IPS-NIHi11 (cell line): ENCODE measurements around the gene JAM3.

ENCODE experiments used
- DNase-seq: peaks from one replicate; pipeline ENCODE4 v3.0.0; 2012; ENCODE audit warnings: mixed read lengths, low spot score

Gene JAM3

DNA sequence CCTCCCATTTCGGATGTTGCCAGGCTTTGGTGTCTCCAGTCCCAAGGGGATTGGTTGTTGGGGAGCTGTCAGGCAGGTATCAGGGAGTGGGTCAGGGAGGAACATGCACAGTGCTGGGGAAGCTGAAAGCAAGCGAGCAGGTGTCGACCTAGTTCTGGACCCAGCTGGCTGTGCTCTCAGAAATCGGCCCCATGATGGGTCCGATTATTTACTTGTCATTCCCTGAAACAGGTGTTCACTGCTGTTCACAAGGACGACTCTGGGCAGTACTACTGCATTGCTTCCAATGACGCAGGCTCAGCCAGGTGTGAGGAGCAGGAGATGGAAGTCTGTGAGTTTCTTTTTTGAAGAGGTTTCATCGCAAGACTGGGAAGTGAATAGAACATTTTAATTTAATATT is 76.8 kb downstream of the JAM3 start:
- no peak for DNase-seq

DNA sequence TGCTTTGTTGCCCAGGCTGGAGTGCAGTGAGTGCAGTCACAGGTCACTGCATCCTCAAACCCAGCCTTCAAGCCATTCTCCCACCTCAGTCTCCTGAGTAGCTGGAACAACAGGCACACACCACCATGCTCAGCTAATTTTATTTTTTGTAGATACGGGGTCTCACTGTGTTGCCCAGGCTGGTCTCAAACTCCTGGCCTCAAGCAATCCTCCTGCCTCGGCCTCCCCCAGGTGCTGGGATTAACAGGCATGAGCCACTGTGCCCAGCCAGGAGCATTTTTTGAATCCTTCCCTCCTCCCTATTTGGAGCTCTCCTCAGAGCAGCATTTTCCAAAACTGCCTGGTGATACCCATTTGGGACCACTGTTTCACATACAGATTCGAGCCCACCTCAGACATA is 77.7 kb downstream of the JAM3 start:
- no peak for DNase-seq

DNA sequence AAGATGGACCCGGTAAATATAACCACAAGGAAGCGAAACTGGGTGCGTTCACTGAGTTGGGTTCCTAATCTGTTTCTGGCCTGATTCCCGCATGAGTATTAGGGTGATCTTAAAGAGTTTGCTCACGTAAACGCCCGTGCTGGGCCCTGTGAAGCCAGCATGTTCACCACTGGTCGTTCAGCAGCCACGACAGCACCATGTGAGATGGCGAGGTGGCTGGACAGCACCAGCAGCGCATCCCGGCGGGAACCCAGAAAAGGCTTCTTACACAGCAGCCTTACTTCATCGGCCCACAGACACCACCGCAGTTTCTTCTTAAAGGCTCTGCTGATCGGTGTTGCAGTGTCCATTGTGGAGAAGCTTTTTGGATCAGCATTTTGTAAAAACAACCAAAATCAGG is 80.5 kb downstream of the JAM3 start:
- DNase-seq = no peak

DNA sequence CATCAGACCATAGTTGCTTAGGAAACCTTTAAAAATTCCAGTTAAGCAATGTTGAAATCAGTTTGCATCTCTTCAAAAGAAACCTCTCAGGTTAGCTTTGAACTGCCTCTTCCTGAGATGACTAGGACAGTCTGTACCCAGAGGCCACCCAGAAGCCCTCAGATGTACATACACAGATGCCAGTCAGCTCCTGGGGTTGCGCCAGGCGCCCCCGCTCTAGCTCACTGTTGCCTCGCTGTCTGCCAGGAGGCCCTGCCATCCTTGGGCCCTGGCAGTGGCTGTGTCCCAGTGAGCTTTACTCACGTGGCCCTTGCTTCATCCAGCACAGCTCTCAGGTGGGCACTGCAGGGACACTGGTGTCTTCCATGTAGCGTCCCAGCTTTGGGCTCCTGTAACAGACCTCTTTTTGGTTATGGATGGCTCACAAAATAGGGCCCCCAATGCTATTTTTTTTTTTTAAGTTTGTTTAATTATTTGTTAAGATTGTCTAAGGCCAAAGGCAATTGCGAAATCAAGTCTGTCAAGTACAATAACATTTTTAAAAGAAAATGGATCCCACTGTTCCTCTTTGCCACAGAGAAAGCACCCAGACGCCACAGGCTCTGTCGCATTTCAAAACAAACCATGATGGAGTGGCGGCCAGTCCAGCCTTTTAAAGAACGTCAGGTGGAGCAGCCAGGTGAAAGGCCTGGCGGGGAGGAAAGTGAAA is 81.5 kb downstream of the JAM3 start:
- DNase-seq = no peak

DNA sequence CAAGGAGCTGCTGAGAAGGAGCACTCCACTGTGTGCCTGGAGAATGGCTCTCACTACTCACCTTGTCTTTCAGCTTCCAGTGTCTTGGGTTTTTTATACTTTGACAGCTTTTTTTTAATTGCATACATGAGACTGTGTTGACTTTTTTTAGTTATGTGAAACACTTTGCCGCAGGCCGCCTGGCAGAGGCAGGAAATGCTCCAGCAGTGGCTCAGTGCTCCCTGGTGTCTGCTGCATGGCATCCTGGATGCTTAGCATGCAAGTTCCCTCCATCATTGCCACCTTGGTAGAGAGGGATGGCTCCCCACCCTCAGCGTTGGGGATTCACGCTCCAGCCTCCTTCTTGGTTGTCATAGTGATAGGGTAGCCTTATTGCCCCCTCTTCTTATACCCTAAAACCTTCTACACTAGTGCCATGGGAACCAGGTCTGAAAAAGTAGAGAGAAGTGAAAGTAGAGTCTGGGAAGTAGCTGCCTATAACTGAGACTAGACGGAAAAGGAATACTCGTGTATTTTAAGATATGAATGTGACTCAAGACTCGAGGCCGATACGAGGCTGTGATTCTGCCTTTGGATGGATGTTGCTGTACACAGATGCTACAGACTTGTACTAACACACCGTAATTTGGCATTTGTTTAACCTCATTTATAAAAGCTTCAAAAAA is 82.3 kb downstream of the JAM3 start:
- DNase-seq = no peak

DNA sequence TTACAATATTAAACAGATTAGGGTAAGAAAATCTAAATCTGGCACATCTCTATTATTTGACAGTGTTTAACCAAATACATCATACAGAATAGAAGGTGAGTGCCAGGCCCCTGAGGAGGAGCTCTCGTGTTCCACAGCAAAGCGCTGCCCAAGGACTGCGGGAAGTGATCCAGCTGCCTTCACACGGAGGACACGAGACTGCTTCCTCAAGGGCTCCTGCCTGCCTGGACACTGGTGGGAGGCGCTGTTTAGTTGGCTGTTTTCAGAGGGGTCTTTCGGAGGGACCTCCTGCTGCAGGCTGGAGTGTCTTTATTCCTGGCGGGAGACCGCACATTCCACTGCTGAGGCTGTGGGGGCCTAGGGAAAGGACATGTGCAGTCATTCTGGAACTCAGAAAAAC is 83.8 kb downstream of the JAM3 start:
- DNase-seq = no peak

DNA sequence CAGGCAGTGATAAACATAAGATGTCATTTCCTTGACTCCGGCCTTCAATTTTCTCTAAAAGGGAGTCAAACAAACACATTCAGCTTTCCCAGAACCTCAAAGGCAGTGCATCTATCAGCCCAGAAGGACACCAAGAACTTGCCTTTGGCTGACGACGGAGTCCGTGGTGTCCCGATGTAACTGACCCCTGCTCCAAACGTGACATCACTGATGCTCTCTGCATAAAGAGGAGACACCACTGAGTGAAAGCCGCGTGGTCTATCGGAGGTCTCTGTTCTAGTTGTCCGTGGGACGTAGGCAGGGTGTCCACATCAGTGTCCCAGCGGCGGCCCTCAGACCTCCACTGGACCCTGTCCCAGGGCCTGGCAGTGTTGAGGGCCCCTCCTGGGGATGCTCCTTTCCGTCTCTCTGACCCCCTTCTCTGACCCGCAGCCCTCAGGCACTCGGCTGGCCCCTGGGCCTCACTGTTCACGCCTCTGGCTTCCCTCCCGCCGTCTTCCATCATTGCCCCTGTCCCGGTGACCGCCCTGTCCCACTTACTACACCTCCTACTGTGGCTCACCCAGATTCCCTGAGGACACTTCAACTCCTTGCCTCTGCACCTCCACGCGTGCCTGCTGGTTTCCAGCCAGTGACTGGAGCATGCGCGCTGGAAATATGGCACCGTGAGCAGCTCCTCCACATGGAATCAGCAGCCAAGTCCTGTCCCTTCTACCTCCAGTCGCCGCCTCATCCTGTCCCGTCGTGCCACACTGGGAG is 84.5 kb downstream of the JAM3 start:
- no peak for DNase-seq

DNA sequence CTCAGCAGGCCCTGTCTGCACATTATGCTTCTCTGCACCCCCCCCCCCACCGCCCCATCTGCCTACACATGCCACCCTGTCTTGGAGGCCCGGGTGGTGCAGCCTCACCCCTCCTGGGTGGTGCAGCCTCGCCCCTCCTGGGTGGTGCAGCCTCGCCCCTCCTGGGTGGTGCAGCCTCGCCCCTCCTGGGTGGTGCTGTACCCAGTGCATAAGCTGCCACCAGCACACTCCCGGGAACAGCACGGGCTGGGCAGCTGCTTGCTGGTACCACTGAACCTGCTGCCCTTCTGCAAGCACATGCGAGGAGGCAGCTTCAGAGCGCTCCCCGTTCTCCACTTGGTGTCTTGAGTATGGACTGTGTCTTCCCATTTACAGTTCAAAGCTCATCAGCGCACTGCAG is 85.6 kb downstream of the JAM3 start:
- no peak for DNase-seq

DNA sequence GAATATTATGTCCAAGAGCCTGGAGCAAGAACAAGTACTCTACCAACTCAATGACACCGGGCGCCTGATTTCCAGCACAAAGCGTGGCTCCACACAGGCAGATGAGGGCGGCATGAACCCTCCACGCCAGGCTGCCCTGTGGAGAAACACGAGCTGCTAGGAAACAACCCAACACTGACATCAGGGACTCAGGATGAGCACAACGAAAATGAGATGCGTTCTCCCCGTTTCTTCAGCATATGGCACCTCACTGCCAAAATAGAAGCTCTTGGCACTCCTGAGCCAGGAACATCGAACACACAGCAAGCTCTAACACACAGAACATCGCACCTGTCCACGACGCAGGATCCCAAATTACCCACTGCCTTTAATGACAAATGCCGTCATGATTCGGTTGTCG is 86.6 kb downstream of the JAM3 start:
- no peak for DNase-seq

DNA sequence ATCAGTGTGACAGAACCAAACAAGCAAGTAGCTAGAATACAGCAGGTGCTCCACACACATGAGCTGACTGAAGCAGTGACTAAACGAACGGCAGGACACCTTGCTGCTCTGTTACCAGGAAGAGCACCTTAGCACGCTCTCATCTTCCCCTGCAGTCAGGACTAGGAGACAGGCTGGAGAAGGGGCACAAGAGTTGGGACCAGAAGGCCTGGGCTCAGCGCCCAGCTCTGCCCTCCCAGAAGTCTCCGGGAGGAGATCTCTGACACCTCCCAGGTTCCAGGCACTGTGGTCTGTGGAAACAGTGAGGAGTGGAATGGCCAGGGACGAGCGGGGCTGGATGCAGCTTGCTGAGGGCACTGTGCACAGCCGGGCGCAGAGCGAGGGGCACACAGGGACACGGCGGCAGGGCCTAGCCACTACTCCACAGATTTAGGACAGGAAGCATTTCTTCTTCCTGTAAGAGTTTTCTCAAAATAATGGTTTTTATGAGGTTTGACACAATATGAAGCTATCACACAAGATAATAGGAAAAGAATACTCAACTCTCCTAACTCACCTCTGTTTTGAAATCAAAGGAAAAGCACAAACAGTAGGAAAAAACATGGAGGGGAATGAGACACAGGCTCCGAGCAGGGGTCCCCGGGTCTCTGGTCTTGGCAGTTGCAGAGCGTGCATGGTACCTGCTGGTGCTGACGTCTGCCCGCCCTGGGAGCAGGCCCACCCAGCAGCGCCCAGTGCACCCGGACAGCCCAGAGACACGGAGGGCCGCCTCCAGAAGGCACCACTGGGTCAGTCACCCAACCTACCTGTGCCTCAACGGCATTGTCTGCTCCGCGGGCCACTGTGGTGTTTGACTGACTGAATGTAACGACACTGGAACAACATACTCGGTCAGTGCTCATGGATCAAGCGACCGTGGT is 87.3 kb downstream of the JAM3 start:
- DNase-seq = no peak

DNA sequence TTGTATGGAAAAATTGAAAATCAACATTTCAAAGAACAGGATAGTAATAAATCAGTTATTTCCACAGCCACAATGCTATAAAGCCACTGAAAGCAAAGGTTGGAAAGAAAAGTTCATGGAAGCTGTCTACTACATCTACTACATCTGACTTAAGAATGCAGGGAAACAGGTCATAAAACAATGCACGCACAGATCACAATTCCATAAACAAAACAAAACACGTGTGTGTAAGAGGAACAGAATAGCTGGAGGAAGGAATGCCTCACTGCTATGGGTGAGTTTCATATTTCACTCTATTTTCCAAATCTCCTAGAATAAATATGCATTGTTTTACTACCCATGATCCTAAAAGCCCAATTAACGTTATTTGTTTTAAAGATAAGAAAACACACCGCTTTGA is 88.6 kb downstream of the JAM3 start:
- no peak for DNase-seq

DNA sequence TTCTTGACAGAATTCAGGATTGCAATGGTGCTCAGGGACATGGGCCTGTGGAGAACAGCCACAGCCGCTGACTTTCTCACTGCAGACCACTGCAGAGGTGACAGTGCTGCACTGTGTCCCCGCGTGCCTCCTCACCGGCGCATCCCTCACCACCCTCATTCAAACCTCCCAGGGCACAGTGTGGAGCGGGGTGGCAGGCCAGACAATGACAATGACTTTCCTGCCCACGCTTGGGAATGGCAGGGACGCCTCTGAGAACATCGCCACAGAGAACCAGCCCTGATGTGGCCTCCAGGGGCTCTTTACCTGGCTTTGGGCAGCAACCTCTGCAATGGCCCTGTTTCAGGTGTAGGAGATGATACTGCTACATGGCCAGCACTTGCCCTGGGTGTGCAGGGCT is 89.2 kb downstream of the JAM3 start:
- no peak for DNase-seq

DNA sequence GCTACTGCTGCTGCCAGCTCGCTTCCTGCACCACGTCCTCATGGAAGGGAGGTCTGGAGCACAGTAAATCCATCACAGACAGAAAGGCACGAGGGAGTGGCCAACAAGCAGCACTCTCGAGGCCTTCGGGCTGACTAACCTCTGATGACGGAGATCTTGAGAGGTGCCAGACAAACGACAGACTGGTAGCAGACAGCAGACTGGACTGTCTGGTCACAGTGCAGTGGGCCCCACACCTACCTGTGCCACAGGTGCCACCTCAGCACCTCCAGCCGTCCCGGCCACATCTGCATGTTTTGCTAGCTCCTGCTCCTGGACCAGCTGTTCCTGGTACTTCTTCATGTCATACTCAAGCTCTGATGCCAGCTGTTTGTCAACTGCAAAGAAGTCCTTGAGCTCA is 90.8 kb downstream of the JAM3 start:
- DNase-seq = no peak

DNA sequence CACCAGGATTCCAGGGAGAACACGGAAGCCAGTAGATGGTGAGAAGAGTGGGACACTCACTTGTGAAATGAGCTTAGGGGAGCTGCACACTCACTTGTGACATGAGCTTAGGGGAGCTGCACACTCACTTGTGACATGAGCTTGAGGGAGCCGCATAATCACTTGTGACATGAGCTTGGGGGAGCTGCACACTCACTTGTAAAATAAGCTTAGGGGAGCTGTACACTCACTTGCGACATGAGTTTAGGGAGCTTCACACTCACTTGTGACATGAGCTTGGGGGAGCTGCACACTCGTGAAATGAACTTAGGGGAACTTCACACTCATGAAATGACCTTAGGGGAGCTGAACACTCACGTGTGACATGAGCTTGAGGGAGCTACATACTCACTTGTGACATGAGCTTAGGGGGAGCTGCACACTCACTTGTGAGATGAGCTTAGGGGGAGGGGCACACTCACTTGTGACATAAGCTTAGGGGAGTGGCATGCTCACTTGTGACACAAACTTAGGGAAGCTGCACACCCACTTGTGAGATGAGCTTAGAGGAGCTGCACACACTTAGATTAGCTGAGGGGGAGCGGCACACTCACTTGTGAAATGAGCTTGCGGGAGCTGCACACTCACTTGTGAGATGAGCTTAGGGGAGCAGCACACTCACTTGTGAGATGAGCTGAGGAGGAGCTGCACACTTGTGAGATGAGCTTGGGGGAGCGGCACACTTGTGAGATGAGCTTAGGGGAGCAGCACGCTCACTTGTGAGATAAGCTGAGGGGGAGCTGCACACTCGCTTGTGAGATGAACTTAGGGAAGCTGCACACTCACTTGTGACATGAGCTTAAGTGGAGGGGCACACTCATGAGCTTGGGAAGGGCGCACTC is 95.9 kb downstream of the JAM3 start:
- no peak for DNase-seq

DNA sequence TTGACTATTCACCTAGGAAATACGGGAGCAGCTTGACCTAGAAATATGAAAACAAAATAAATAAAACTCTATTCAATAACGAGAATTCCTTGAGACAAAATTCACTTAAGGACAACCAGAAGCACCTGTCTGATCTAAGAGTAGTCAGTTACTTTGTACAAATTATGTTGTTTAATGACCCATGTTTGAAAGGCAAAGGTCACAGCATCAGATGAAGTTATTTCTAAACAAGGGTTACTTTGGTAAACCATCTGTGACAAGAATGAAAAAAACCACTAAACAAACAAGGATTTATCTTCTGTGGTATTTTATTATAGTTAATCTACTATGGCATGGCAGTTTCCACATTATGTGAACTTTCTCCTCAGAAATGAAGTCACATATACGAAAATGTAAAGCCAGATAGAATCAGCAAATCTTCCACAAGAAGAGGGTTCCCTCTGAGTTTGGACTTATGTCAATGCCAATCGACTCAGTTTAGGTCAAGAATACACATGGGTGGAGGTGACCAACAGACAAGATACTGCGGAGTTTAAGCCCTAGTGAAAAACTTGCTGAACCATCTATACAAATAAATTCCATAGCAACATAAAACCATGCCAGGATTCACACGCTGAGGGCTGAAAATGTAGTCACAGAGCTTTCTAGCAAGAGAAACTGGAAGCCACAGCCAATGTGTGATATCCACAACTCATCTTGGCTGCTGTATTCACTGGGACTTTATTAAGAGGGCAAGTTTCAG is 101.5 kb downstream of the JAM3 start:
- no peak for DNase-seq

DNA sequence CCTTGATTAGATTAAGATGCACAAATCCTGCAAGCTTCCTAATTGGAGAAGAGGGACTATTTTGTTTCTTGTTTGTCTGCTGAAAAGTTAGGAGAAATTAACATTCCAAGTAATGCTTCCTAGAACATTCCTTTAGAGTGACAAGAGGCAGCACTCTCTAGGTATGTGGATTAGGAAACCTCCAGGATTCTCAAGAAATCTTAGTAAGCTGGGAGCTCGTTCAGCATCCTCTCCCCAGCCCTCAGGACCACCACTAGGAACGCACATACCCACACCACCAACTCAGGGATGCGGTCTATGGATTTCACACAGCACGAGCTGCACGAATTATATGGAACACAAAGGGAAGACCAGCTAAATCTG is 102.0 kb downstream of the JAM3 start:
- no peak for DNase-seq

DNA sequence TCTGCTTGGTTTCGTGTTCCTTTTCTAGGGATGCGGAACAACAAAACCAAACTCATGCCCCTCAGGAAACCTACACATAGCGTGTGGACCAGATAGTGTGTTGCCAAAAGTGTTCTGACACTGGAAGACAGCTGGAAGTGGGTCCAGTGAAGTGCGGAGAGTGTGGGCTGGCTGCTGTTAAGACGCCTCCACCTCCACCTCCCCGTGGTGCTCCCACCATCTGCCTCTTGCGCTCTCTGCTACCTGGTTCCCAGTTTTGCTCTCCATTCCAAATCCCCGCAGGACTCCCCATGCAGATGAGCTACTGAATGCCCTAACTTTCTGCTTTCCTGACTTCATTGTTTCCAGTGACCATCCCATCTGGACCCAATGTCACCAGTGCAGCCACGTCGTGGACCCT is 103.1 kb downstream of the JAM3 start:
- no peak for DNase-seq

DNA sequence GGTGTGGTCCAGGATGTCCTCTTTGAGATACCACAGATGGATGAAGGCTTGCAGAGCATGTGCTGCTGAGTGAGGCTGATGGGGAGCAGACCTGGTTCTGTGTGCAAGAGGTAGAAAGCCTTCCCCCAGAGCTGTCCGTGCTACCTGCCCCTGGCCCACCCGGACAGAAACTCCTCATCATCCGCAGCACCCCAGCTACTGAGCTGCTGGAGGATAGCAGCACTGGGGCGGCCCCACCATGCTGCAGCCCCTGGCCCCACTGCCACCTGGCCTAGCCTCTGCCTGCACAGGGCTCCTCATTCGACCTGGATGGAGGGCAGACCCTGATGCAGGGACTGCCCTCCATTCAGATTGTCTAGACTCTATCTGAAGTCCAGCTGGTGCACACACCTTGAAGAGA is 104.4 kb downstream of the JAM3 start:
- no peak for DNase-seq

DNA sequence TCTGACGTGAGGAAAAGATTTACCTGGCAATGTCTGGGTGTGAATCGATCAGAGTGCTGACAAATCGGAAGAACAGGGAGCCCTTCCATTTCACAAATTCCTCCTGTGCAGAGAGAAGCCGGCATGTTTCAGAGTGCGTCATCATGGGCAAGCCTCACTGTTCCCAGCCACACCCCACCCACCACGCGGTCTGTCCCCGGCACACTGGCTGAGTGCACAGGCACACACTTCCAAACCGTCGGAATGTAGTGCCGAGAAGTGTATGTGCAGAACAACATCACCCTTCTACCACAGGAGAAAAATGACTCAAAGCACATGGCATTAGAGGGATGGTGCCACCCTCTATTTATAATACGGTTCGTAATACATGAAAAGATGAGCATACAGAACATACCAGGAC is 107.4 kb downstream of the JAM3 start:
- DNase-seq = no peak

DNA sequence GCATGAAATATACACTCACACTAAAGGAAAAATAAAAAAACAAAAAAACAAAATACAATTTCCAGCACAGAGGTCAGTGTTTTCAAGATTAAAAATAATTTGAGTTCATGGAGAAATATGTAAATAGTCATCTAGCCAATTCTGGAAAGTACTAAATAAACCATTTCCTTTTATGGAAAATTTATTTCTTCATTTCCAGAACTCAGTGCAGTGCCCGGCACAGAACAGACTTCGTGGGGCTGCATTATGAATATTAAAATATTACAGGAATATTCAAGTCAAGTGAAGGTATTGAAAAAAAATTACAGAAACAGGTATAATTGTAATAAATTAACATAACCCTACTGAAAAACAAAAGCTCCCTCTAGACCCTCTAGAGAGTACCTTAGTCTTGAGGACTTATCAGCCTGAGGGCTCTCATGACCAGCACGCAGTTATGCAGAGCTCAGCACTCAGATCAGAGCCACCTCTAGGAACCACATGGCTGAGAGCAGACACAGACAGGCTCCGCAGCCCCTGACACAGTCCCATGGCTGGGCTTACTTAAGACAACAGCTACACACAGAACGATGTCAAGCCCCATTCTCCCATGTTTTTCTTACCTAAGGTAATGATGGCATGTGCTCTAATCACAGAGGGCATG is 109.3 kb downstream of the JAM3 start:
- DNase-seq = no peak
